ENCODE measurements around the gene ZSCAN9. TPM values are rescaled to one million over a fixed set of nuclear protein-coding genes. Genes with fewer than 3 reads are reported as not detected.
A peak's percentile ranks its signal among the peaks of the same experiment; 100 is the strongest.

The ZSCAN9 gene
- total and polyA plus RNA-seq, 11 donors: 5.8 to 12.6 (median 7.9) TPM

GRCh38 chr6:28209753-28210535, 15.1 kb upstream of the ZSCAN9 start:
- WGBS, 4 donors: 46 to 55% (median 52%) methylated on average over 7 of the region's 7 CpGs
- no peak for ATAC-seq

GRCh38 chr6:28211840-28212509, 13.1 kb upstream of the ZSCAN9 start:
- H3K4me3 ChIP-seq: peak overlapping the region in 8 of 12 donors; percentile 6 to 37 (median 22)
- ATAC-seq (peak in 1 of 4 donors; percentile 7), DNase-seq (no peak)
- H3K27me3 ChIP-seq: peaks cover 48 to 96% (median 91%) of the 10 kb centered on the region in 9 donors
- no peaks in the 10 kb centered on the region for H3K9me3 ChIP-seq
- 4 to 12% (median 9%) methylated on average over 15 to 16 of the region's 16 CpGs for WGBS, 4 donors
- no peaks in the 10 kb centered on the region for H3K36me3 ChIP-seq
- peaks cover 0 to 30% (median 10%) of the 10 kb centered on the region in 12 donors for H3K4me1 ChIP-seq
- intact Hi-C loops (cut with DNase I): loop anchor here in 2 of 10 donors (10.0 kb wide), 2 partner anchors 57 to 67 kb away; partner anchors contain the start of gene ZKSCAN8 (in 1 of the 2)
- TF ChIP-seq CTCF (IDR thresholded peaks at IDR 0.05) (no peak), POLR2A (IDR thresholded peaks at IDR 0.05) (no peak)
- H3K27ac ChIP-seq: no peak overlapping the region

More at GRCh38 chr6:28209753-28210535, 15.1 kb upstream of the ZSCAN9 start:
- Histone ChIP-seq H3K36me3 (no peaks in the 10 kb centered on the region), H3K4me1 (peaks cover 0 to 30% (median 10%) of the 10 kb centered on the region in 12 donors), H3K9me3 (no peaks in the 10 kb centered on the region), H3K27ac (no peak overlapping the region), H3K4me3 (no peak overlapping the region), H3K27me3 (peaks cover 48 to 100% (median 97%) of the 10 kb centered on the region in 9 donors)
- intact Hi-C loops (cut with DNase I): loop anchor here in 2 of 10 donors (10.0 kb wide), 2 partner anchors 55 to 65 kb away; partner anchors contain the start of gene ZKSCAN8 (in 1 of the 2)
- DNase-seq: no peak
- TF ChIP-seq CTCF (IDR thresholded peaks at IDR 0.05) (no peak), POLR2A (IDR thresholded peaks at IDR 0.05) (no peak)

GRCh38 chr6:28212510-28213212, 12.4 kb upstream of the ZSCAN9 start:
- Histone ChIP-seq H3K27ac (no peak overlapping the region), H3K9me3 (no peaks in the 10 kb centered on the region), H3K4me3 (peak overlapping the region in 9 of 12 donors; percentile 6 to 37 (median 22)), H3K4me1 (peaks cover 0 to 30% (median 7%) of the 10 kb centered on the region in 12 donors), H3K36me3 (no peaks in the 10 kb centered on the region), H3K27me3 (peaks cover 42 to 89% (median 84%) of the 10 kb centered on the region in 9 donors)
- WGBS, 4 donors: 2 to 5% (median 3%) methylated on average over 21 of the region's 21 CpGs
- TF ChIP-seq POLR2A (IDR thresholded peaks at IDR 0.05) (no peak), CTCF (IDR thresholded peaks at IDR 0.05) (no peak)
- no peak for DNase-seq
- peak in 3 of 4 donors; percentile 31 to 42 (median 38) for ATAC-seq
- intact Hi-C loops (cut with DNase I): loop anchor here in 2 of 10 donors (10.0 kb wide), 2 partner anchors 58 to 68 kb away; partner anchors contain the start of gene ZKSCAN8 (in 1 of the 2)
